ENCODE measurements around the gene ADAMTSL4.

GRCh38 chr1:150537732-150538684, 11.2 kb upstream of the ADAMTSL4 start:
- TF ChIP-seq SUZ12 (IDR thresholded peaks at IDR 0.05; ENCODE audit: extremely low read depth, insufficient read depth, insufficient read length) (no peak), YY1 (IDR thresholded peaks at IDR 0.05; ENCODE audit: insufficient read depth, insufficient read length) (no peak), ZNF274 (IDR thresholded peaks at IDR 0.05; ENCODE audit: low read depth, low read length) (no peak)

Data from NT2/D1 (cell line).